Measurements from ENCODE around the gene ACBD4. TPM values are rescaled to one million over a fixed set of nuclear protein-coding genes. Genes with fewer than 3 reads are reported as not detected.

The ACBD4 gene
- total RNA-seq, 1 experiment from 2014 or later = 7.7 TPM

DNA sequence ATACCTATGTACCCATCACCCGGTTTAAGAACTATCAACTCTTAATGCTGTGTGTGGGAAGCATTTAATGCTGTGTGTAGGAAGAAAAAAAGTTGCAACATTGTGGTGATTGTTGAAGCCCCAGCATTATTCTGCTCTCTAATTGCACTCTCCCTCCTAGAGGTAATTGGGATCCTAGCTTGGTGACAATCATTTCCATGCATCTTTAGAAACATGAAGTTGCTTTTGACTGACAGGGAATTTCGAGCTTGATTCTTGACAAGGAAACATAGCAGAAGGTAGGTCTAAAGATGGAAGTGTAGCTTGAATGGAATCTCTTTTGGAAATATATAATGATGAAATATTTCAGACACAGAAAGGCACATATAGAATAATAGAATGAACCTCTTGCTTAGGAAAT lies 53.5 kb downstream of the ACBD4 start:
- H3K27ac ChIP-seq (ENCODE audit: low read length) = no peak overlapping the region
- H3K9me3 ChIP-seq (ENCODE audit: control insufficient read depth, insufficient read depth, low read depth, low read length) = no peaks in the 10 kb centered on the region
- BruUV-seq (replicated peaks) = no TSS peak
- TF ChIP-seq SIN3A (IDR thresholded peaks at IDR 0.05; ENCODE audit: borderline replicate concordance, insufficient read depth, low read depth, low read length) (no peak), TCF7L2 (IDR thresholded peaks at IDR 0.05; ENCODE audit: low read depth, low read length) (no peak), POLR2AphosphoS5 (IDR thresholded peaks at IDR 0.05; ENCODE audit: low read depth, low read length) (no peak)
- TF ChIP-seq, protein P1, sequence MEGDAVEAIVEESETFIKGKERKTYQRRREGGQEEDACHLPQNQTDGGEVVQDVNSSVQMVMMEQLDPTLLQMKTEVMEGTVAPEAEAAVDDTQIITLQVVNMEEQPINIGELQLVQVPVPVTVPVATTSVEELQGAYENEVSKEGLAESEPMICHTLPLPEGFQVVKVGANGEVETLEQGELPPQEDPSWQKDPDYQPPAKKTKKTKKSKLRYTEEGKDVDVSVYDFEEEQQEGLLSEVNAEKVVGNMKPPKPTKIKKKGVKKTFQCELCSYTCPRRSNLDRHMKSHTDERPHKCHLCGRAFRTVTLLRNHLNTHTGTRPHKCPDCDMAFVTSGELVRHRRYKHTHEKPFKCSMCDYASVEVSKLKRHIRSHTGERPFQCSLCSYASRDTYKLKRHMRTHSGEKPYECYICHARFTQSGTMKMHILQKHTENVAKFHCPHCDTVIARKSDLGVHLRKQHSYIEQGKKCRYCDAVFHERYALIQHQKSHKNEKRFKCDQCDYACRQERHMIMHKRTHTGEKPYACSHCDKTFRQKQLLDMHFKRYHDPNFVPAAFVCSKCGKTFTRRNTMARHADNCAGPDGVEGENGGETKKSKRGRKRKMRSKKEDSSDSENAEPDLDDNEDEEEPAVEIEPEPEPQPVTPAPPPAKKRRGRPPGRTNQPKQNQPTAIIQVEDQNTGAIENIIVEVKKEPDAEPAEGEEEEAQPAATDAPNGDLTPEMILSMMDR (IDR thresholded peaks at IDR 0.05) = no peak
- TF ChIP-seq, protein P2, sequence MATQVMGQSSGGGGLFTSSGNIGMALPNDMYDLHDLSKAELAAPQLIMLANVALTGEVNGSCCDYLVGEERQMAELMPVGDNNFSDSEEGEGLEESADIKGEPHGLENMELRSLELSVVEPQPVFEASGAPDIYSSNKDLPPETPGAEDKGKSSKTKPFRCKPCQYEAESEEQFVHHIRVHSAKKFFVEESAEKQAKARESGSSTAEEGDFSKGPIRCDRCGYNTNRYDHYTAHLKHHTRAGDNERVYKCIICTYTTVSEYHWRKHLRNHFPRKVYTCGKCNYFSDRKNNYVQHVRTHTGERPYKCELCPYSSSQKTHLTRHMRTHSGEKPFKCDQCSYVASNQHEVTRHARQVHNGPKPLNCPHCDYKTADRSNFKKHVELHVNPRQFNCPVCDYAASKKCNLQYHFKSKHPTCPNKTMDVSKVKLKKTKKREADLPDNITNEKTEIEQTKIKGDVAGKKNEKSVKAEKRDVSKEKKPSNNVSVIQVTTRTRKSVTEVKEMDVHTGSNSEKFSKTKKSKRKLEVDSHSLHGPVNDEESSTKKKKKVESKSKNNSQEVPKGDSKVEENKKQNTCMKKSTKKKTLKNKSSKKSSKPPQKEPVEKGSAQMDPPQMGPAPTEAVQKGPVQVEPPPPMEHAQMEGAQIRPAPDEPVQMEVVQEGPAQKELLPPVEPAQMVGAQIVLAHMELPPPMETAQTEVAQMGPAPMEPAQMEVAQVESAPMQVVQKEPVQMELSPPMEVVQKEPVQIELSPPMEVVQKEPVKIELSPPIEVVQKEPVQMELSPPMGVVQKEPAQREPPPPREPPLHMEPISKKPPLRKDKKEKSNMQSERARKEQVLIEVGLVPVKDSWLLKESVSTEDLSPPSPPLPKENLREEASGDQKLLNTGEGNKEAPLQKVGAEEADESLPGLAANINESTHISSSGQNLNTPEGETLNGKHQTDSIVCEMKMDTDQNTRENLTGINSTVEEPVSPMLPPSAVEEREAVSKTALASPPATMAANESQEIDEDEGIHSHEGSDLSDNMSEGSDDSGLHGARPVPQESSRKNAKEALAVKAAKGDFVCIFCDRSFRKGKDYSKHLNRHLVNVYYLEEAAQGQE (IDR thresholded peaks at IDR 0.05; ENCODE audit: insufficient read depth in 1 of 2, low read depth in 2 of 2, low read length in 1 of 2) = no peak
- in situ Hi-C loops (cut with HindIII; ENCODE audit: low pct_unique_long_range_greater_than_20kb, low sequenced_read_pairs) = no loop called here
- no peak for DNase-seq (ENCODE audit: low read depth, low spot score)
- no peak overlapping the region for H3K4me3 ChIP-seq (ENCODE audit: low read depth in 2 of 2, low read length in 2 of 2)
- ChIA-PET POLR2A (interaction anchor here (0.7 kb wide), 1 partner anchor 51 kb away, joined by 3 read pairs; no protein-coding TSS in a partner anchor), CTCF (interaction anchor here (0.9 to 1.1 kb wide), 2 partner anchors 9 to 19 kb away, joined by 3 to 9 read pairs; no protein-coding TSS in a partner anchor)
- H3K27me3 ChIP-seq (ENCODE audit: control insufficient read depth, insufficient read depth, low read length) = no peaks in the 10 kb centered on the region
- intact Hi-C loops (cut with micrococcal nuclease; ENCODE audit: unreplicated experiment) = no loop called here
- ATAC-seq = no peak
- no peaks in the 10 kb centered on the region for H3K4me1 ChIP-seq (ENCODE audit: control insufficient read depth, insufficient read depth, low read length)
- H3K36me3 ChIP-seq (ENCODE audit: control insufficient read depth, insufficient read depth, low read length) = no peaks in the 10 kb centered on the region

DNA sequence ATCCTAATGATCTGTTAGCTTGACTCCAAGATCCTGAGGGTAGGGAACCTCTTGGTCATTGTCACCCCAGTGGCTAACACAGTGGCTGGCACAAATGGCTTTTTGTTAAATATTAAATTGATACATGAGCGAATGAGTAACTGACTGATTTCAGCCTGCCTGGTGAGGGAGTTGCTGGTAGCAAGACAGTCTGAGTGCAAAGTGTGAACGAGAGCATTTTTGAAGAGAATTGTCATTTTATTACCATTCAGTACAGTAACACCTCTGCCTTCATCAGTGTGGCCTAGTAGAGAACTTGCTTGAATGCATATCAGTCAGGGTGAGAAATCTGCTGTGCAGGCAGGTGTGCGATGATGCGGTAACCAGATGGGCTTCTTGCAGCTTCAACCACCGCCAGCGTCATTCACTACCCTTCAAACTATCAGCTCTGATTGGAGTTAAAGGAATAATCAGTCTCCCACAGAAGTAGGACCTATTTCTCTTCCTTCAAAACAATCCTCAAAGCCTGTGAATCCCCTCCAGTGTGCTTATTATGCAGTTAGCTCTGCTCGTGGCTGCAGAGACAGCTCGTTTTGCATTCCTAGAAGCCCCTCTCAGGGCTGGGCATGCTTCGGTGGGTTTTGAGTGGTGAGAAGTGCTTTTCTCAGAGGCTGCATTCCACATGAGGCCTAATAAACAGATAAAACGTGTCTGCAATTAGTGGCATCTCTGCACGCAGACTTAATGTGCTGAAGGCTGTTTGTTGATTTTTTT lies 55.2 kb downstream of the ACBD4 start:
- ChIA-PET POLR2A (interaction anchor here (0.5 kb wide), 1 partner anchor 16 kb away, joined by 5 read pairs; no protein-coding TSS in a partner anchor), CTCF (no interaction called here)
- ATAC-seq (no peak), DNase-seq (ENCODE audit: low read depth, low spot score) (no peak)
- in situ Hi-C loops (cut with HindIII; ENCODE audit: low pct_unique_long_range_greater_than_20kb, low sequenced_read_pairs) = no loop called here
- no peak overlapping the region for H3K4me3 ChIP-seq (ENCODE audit: low read depth in 2 of 2, low read length in 2 of 2)
- TF ChIP-seq POLR2AphosphoS5 (IDR thresholded peaks at IDR 0.05; ENCODE audit: low read depth, low read length) = no peak
- TF ChIP-seq, protein P1 (IDR thresholded peaks at IDR 0.05) = no peak
- TF ChIP-seq TCF7L2 (IDR thresholded peaks at IDR 0.05; ENCODE audit: low read depth, low read length) = no peak
- TF ChIP-seq, protein P2 (IDR thresholded peaks at IDR 0.05; ENCODE audit: insufficient read depth in 1 of 2, low read depth in 2 of 2, low read length in 1 of 2) = no peak
- TF ChIP-seq SIN3A (IDR thresholded peaks at IDR 0.05; ENCODE audit: borderline replicate concordance, insufficient read depth, low read depth, low read length) = no peak
- no peaks in the 10 kb centered on the region for H3K27me3 ChIP-seq (ENCODE audit: control insufficient read depth, insufficient read depth, low read length)
- intact Hi-C loops (cut with micrococcal nuclease; ENCODE audit: unreplicated experiment) = no loop called here
- H3K4me1 ChIP-seq (ENCODE audit: control insufficient read depth, insufficient read depth, low read length) = no peaks in the 10 kb centered on the region
- BruUV-seq (replicated peaks) = no TSS peak
- H3K9me3 ChIP-seq (ENCODE audit: control insufficient read depth, insufficient read depth, low read depth, low read length) = no peaks in the 10 kb centered on the region
- H3K27ac ChIP-seq (ENCODE audit: low read length) = no peak overlapping the region
- H3K36me3 ChIP-seq (ENCODE audit: control insufficient read depth, insufficient read depth, low read length) = no peaks in the 10 kb centered on the region

Measured in Panc1 (cell line).